K562 (cell line): ENCODE results near the gene GPR37L1. TPM values are rescaled to one million over a fixed set of nuclear protein-coding genes. Genes with fewer than 3 reads are reported as not detected.

Source experiments
- ATAC-seq: fragments of 200-7000 bp; cut with Tn5 transposase; 3 replicates; pipeline ENCODE4 v1.9.1; 2020; ENCODE audit warnings: moderate library complexity
- BruUV-seq: library from RNA; stranded (reverse); fragments of 400-500 nt; replicated peaks from 2 replicates; lab custom pipeline; 2021; lab: Mats Ljungman, UMichigan
- CTCF ChIA-PET: fragments of 300-600 bp; formaldehyde crosslinking; extraction: SDS; loops from one replicate; lab custom pipeline; 2021; ENCODE audit warnings: low intra/inter-chr PET ratio; lab: Yijun Ruan, JAX
- POLR2A ChIA-PET: fragments of 300-600, 350-650 bp; sonication (Branson Sonifier 250); formaldehyde crosslinking; extraction: SDS; loops from one replicate; lab custom pipeline; 2021; ENCODE audit warnings: antibody characterized with exemption, inconsistent platforms; lab: Yijun Ruan, JAX
- DNase-seq, 4 experiments: peaks; one replicate each; pipeline versions ENCODE4 v3.0.0 to v3.0.0-alpha.2; 2011 to 2018; ENCODE audit warnings: low spot score in 3 of 4, mixed read lengths in 3 of 4; ENCODE audit errors: extremely low read depth in 1 of 4
- FAIRE-seq: peaks from 2 replicates; lab custom pipeline; 2011; peaks lifted over from hg19 to GRCh38; lab: Jason Lieb, UNC
- H2AFZ ChIP-seq: 2 replicates; pipeline ENCODE4 v1.6.0; 2011; ENCODE audit warnings: low read depth, low read length, control low read depth, inconsistent platforms
- H3K27ac ChIP-seq: fragments of 200-600 bp; 3 replicates; pipeline ENCODE4 v1.8.0; 2011; ENCODE audit warnings: low read depth, mild to moderate bottlenecking, control low read depth, inconsistent platforms, low read length, moderate library complexity, mixed read lengths; ENCODE audit errors: extremely low read depth
- H3K27me3 ChIP-seq, 2 experiments: fragments of 300-600 bp in 1 of 2; 2 replicates in 1 of 2; 3 replicates in 1 of 2; pipeline versions ENCODE4 v1.6.0 to v1.8.0; 2011; ENCODE audit warnings: inconsistent platforms in 2 of 2, low read length in 2 of 2, mild to moderate bottlenecking in 1 of 2, mixed read lengths in 1 of 2, moderate library complexity in 1 of 2; ENCODE audit not compliant: control insufficient read depth in 2 of 2, insufficient read depth in 2 of 2
- H3K36me3 ChIP-seq: fragments of 300-600 bp; 3 replicates; pipeline ENCODE4 v1.8.0; 2011; ENCODE audit warnings: mild to moderate bottlenecking, low read length, inconsistent platforms; ENCODE audit not compliant: control insufficient read depth, insufficient read depth
- H3K4me1 ChIP-seq, 2 experiments: fragments of 200-600 bp in 1 of 2; replicated peaks in 1 of 2; 2 replicates in 1 of 2; 3 replicates in 1 of 2; pipeline versions ENCODE4 v1.5.1 to v1.8.0; 2011; ENCODE audit warnings: inconsistent platforms in 2 of 2, low read length in 2 of 2, mild to moderate bottlenecking in 1 of 2, mixed read lengths in 1 of 2, moderate library complexity in 1 of 2; ENCODE audit not compliant: control insufficient read depth in 2 of 2, insufficient read depth in 2 of 2
- H3K4me2 ChIP-seq: 2 replicates; pipeline ENCODE4 v1.6.1; 2011; ENCODE audit warnings: low read length, control low read depth, inconsistent platforms, mixed read lengths; ENCODE audit not compliant: insufficient read depth
- H3K4me3 ChIP-seq: fragments of 200-600 bp; sonication (generic), shearing (Covaris generic); 2 replicates; pipeline ENCODE4 v1.5.1; 2016; ENCODE audit warnings: control low read depth, inconsistent platforms
- H3K79me2 ChIP-seq: fragments of 200-600 bp; 3 replicates; pipeline ENCODE4 v1.8.0; 2011; ENCODE audit warnings: low read length, inconsistent platforms; ENCODE audit not compliant: control insufficient read depth, insufficient read depth
- H3K9ac ChIP-seq, 2 experiments: 2 replicates each; pipeline versions ENCODE4 v1.6.0 to v1.6.1; 2011; ENCODE audit warnings: low read depth in 2 of 2, low read length in 2 of 2, control low read depth in 1 of 2, inconsistent platforms in 1 of 2, mild to moderate bottlenecking in 1 of 2, mixed read lengths in 1 of 2; ENCODE audit not compliant: insufficient read depth in 1 of 2
- H3K9me1 ChIP-seq: one replicate; pipeline ENCODE4 v1.6.0; 2011; ENCODE audit warnings: inconsistent platforms, mild to moderate bottlenecking, low read length, moderate library complexity; ENCODE audit not compliant: control insufficient read depth, insufficient read depth
- H3K9me3 ChIP-seq: replicated peaks from 2 replicates; pipeline ENCODE4 v1.5.1; 2011; ENCODE audit warnings: low read depth, low read length, inconsistent platforms; ENCODE audit not compliant: control insufficient read depth, insufficient read depth
- H4K20me1 ChIP-seq: replicated peaks from 2 replicates; pipeline ENCODE4 v1.6.1; 2011; ENCODE audit warnings: low read length, inconsistent platforms, mixed read lengths; ENCODE audit not compliant: control insufficient read depth, insufficient read depth
- KLF16 ChIP-seq: IDR thresholded peaks from 2 replicates; pipeline ENCODE4 v1.6.1; 2016; ENCODE audit warnings: antibody characterized with exemption
- MYC ChIP-seq, 2 experiments: fragments of 250-450 bp in 1 of 2; sonication (Bioruptor Pico) in 1 of 2; IDR thresholded peaks; 2 replicates each; pipeline versions ENCODE4 v1.5.1 to v1.6.1; 2012 to 2021; ENCODE audit warnings: low read depth in 2 of 2, borderline replicate concordance in 1 of 2, improper control_type of control experiment in 1 of 2, low read length in 1 of 2, mild to moderate bottlenecking in 1 of 2, moderate library complexity in 1 of 2
- NR2C2 ChIP-seq, 2 experiments: fragments of 200-800 bp in 1 of 2; sonication (Bioruptor generic) in 1 of 2; sonication (generic) in 1 of 2; formaldehyde crosslinking in 1 of 2; IDR thresholded peaks; 2 replicates each; pipeline versions ENCODE4 v1.6.1 to v1.8.0; 2016 to 2022; ENCODE audit warnings: mild to moderate bottlenecking in 1 of 2, missing compliant biosample characterization in 1 of 2, missing genetic modification characterization in 1 of 2, missing genetic modification reagents in 1 of 2
- REST ChIP-seq, 2 experiments: fragments of 450-650 bp; formaldehyde crosslinking in 1 of 2; IDR thresholded peaks; 2 replicates each; pipeline versions ENCODE4 v1.4.0 to v1.6.1; 2014 to 2020; ENCODE audit warnings: mild to moderate bottlenecking in 2 of 2, borderline replicate concordance in 1 of 2, low read depth in 1 of 2
- SRF ChIP-seq, 2 experiments: fragments of 250-450, 450-650 bp in 1 of 2; sonication (Bioruptor Pico) in 1 of 2; sonication (generic) in 1 of 2; formaldehyde crosslinking; IDR thresholded peaks; 2 replicates each; pipeline versions ENCODE4 v1.5.0 to v1.5.1; 2020 to 2022; ENCODE audit warnings: mild to moderate bottlenecking in 1 of 2, missing genetic modification reagents in 1 of 2
- ZMIZ1 ChIP-seq, 2 experiments: fragments of 150-350 bp in 1 of 2; IDR thresholded peaks; 2 replicates each; pipeline ENCODE4 v1.6.1; 2012 to 2016; ENCODE audit warnings: low read depth in 2 of 2, low read length in 2 of 2, mild to moderate bottlenecking in 1 of 2, moderate library complexity in 1 of 2
- ZNF785 ChIP-seq: fragments of 250-450 bp; sonication (Bioruptor Pico); IDR thresholded peaks from 2 replicates; pipeline ENCODE4 v1.4.0; 2020; ENCODE audit warnings: mild to moderate bottlenecking
- whole genome bisulfite sequencing: fragments of 100-300 bp; shearing (Covaris generic); methylation state at CpG from one replicate; pipeline ENCODE4 v1.1.6; 2016; ENCODE audit warnings: low coverage, mixed read lengths; ENCODE audit not compliant: insufficient coverage; ENCODE audit errors: missing lambda C conversion rate; 5-methylcytosine and 5-hydroxymethylcytosine counted together
- in situ Hi-C: fragments of 300-500 bp; cut with MboI; formaldehyde crosslinking; loops from 4 replicates; pipeline ENCODE4 v1.15.0; 2018; ENCODE audit warnings: inconsistent platforms, mixed read lengths
- intact Hi-C: fragments of 100-400 bp; cut with micrococcal nuclease; formaldehyde crosslinking; loops from 2 replicates; pipeline ENCODE4 v1.14.2; 2022
- polyA plus RNA-seq, 8 experiments: library from polyadenylated mRNA; depleted of rRNA in 4 of 8; stranded (reverse) in 5 of 8; unstranded in 3 of 8; fragments of >200 nt; fragmentation: Nextera tagmentation in 2 of 8; fragmentation: Illumina TruSeq in 1 of 8; extraction: Ambion mirVana in 2 of 8; extraction: Trizol in 1 of 8; gene quantifications; 2 replicates each; pipeline versions ENCODE4 v1.2.1 to v1.2.3, GENCODE V29; 2011 to 2014; ENCODE audit warnings: inconsistent platforms in 1 of 8, missing spikeins in 1 of 8
- total RNA-seq, 7 experiments: library from RNA; depleted of rRNA in 6 of 7; stranded (reverse); fragments of >200 nt in 6 of 7; fragmentation: Illumina TruSeq in 2 of 7; extraction: Trizol in 2 of 7; gene quantifications; 2 replicates each; pipeline versions ENCODE4 v1.2.1 to v1.2.3, GENCODE V29; 2011 to 2021; ENCODE audit warnings: low replicate concordance in 1 of 7

The GPR37L1 gene
- total and polyA plus RNA-seq, 9 of the 15 experiments (the other 6 are each of a cell fraction or from before 2014, with no cell fraction given): not detected

- ChIA-PET CTCF (no interaction called here), POLR2A (interaction anchor here (0.6 to 1.2 kb wide), 4 partner anchors 9 to 69 kb away, joined by 3 to 4 read pairs (median 3); no protein-coding TSS in a partner anchor)
- Histone ChIP-seq H3K27me3 (peaks cover 6 to 36% of the 10 kb centered on the region in 2 experiments), H3K9ac (no peak overlapping the region), H3K36me3 (no peaks in the 10 kb centered on the region), H3K9me3 (no peaks in the 10 kb centered on the region), H2AFZ (no peak overlapping the region), H3K4me2 (no peak overlapping the region), H3K4me1 (peaks cover 0 to 12% of the 10 kb centered on the region in 2 experiments; a peak in 1 of 5 replicates), H4K20me1 (no peaks in the 10 kb centered on the region; the same call in 1 of the 2 replicates), H3K79me2 (no peaks in the 10 kb centered on the region), H3K9me1 (no peaks in the 10 kb centered on the region), H3K4me3 (no peak overlapping the region), H3K27ac (no peak overlapping the region)
- intact Hi-C loops (no loop called here), in situ Hi-C loops (no loop called here)
- BruUV-seq: no TSS peak
- WGBS: 5% methylated on average over 7 of the region's 7 CpGs
- no peak for FAIRE-seq
- peak in 3 of 4 experiments; percentile 12 to 24 (median 16) for DNase-seq
- no peak for ATAC-seq
- TF ChIP-seq KLF16 (0 out of 2 replicates have a peak, but pooled peaks have one; percentile 18), ZMIZ1 (IDR thresholded peaks at IDR 0.05; ENCODE audit: low read depth in 2 of 2, low read length in 2 of 2) (no peak), REST (IDR thresholded peaks at IDR 0.05; ENCODE audit: borderline replicate concordance) (peak; percentile 48; the same call in 1 of the 2 replicates), REST (CRISPR knock-in tag; IDR thresholded peaks at IDR 0.05; ENCODE audit: low read depth) (no peak), SRF (CRISPR knock-in tag; IDR thresholded peaks at IDR 0.05) (no peak), MYC (IDR thresholded peaks at IDR 0.05; ENCODE audit: low read depth, low read length) (no peak), MYC (CRISPR knock-in tag; IDR thresholded peaks at IDR 0.05; ENCODE audit: borderline replicate concordance, low read depth) (no peak), ZNF785 (no peak), NR2C2 (CRISPR knock-in tag; IDR thresholded peaks at IDR 0.05) (no peak), NR2C2 (tag; IDR thresholded peaks at IDR 0.05) (peak; percentile 35; the same call in 1 of the 2 replicates)
Observed at GRCh38 chr1:202086579-202087350, 36.0 kb upstream of the GPR37L1 start.
